Measurements from ENCODE around the gene C5AR2.
"Not testable (repeated sequence)": the region's sequence is repeated elsewhere in the genome, so short reads cannot be mapped to it uniquely, and the experiment has no call there.

The C5AR2 gene

DNA sequence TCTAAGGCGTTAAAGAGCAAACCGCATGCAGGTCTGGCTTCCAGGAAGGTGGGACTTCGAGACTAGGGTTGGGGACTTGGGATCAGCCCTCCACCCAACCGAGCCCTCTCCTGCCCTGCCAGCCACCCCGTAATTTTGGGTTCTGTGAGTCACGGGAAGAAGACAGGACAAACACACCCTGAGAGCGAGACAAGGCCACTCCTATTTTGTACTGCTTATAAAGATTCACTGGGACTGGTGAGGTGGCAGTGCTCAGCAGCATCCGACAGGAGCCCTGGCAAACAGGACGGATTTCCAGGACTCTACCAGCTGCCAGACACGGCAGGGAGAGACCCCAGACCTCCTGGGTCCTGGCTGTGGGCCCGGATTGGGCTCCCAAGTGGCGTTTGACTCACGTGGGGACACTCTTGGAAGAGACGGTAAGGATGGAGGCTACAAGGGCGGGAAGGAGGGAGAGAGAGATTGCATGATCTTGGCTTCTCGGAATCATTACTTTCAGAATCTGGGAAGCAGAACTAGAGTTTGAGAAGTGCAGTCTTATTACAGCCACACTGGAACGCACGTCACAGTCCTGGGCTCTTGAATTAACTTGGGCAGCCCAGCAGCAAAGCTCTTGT, at the start of gene C5AR2:
TSS of gene C5AR2 (plus strand) at position 245 of the 617 bp plus-strand sequence. CDS start 8,625 bp downstream, outside the sequence.
- no peak for DNase-seq

DNA sequence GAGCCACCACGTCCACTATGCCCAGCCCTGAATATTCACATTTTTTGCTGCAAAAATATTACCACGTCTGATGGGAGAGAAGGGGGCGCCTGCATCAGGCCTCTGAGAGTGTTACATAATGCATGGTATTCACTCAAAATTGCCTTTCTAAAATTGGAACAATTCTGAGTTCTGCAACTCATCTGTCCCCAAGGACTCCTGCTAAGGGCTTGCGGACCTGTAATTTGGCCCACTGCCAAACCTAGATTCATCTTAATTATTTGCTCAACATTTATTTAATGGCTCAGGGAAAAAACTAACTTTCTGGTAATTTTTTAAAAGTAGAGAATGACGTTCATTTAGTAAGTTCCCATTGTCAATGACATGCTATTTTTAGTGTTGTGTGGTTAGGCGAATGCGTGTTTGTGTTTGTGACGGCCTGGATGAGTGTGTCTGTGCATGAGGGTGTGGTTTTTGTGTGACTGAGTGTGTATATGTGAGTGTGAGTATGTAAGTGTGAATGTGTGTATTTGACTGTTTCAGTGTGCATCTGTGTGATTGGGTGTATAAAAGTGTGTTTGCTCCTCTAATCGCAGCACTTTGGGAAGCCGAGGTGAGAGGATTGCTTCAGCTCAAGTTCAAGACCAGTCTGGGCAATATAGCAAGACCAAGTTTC, 48.4 kb upstream of the C5AR2 start:
- no peak for DNase-seq

DNA sequence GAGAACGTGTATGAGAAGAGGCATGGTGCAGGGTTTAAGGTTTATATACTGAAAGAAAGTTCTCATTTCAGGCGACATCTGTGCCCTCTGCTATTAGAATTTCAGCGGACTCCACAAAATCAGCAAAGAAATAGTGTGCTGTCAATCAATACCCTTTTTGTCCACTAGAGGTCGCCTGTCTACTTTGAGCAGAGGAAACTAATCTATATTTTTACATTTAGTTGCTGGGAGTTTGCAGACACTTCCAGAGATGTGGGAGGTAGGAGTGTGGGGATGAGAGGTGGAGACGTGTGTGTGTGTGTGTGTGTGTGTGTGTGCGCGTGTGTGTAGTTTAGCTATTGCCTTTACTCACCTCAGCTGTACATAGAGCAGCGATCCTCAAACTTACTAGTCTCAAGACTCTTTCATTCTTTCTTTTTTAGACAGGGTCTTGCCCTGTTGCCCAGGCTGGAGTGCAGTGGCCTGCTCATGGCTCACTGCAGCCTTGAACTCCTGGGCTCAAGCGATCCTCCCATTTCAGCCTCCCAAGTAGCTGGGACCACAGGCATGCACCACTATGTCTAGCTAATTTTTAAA, 47.6 kb upstream of the C5AR2 start:
- DNase-seq: peak; percentile 18

DNA sequence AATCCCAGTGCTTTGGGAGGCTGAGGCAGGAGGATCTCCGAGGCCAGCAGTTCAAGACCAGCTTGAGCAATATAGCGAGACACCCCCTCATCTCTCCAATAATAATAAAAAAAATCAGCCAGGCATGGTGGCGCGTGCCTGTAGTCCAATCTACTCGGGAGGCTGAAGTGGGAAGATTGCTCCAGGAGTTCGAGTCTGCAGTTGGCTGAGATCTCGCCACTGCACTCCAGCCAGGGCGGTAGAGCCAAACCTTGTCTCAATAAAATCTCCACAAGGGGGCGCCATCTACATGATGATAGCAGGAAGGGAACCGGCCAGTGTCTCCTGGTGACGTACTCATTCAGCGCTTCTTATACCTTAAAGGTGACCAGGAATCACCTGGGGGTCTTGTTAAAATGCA, 35.9 kb upstream of the C5AR2 start:
- DNase-seq: peak; percentile 64

DNA sequence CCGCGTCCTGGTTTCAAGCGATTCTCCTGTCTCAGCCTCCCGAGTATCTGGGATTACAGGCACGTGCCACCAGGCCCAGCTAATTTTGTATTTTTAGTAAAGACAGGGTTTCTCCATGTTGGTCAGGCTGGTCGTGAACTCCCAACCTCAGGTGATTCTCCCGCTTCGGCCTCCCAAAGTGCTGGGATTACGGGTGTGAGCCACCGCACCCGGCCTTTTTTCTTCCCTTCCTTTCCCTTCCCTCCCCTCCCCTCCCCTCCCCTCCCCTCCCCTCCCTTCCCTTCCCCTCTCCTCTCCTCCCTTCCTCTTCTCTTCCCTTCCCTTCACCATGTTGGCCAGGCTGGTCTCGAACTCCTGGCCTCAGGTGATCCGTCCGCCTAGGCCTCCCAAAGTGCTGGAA, 31.1 kb upstream of the C5AR2 start:
- not testable (repeated sequence) for DNase-seq

DNA sequence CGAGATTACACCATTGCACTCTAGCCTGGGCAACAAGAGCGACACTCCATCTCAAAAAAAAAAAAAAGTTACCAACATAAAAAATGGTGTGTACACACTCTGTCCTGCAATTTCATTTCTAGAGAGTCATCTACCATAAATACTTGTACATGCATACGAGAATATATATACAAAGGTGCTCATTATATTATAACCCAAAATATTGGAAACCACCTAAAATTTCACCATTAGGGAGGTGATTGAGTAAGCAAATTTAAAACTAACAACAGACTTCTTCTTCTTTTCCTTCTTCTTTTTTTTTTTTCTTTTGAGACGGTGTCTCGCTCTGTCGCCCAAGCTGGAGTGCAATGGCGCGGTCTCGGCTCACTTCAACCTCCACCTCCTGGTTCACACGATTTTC, 29.7 kb upstream of the C5AR2 start:
- no peak for DNase-seq

DNA sequence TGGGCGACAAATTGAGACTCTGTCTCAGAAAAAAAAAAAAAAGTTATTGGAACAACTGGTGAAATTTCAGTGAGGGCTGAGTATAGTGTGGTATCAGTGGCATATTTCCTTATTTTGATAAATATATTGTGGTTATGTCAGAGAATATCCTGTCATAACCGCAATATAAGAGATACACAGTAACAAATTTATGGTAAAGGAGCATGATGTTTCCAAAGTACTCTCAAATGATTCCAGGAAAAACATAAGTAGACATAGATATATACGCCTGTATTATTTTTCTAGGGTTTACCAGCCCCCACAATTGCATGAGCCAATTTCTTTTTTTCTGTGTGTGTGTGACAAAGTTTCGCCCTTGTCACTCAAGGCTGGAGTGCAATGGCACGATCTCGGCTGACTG, 28.0 kb upstream of the C5AR2 start:
- DNase-seq: no peak

DNA sequence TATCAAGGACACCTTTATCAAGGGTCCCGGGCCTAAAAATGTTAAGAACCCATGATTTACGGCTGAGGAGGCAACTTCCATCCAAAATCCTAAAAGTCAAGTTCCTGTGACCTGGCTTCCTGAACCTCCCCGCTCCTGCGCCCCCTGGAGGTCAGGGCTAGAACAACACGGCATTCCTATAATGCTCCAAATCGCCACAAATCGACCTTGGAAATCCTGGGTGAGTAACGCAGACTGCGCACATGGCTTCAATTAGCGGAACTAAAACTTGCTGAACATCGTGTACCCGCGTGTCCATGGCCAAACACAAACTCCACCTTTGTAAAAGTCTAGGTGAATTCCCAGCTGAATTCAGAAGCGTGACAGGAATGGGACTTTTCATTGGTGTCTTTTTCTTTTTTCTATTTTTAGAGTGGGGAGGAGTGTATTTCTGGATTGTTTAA, 26.6 kb upstream of the C5AR2 start:
- peak; percentile 1 for DNase-seq

DNA sequence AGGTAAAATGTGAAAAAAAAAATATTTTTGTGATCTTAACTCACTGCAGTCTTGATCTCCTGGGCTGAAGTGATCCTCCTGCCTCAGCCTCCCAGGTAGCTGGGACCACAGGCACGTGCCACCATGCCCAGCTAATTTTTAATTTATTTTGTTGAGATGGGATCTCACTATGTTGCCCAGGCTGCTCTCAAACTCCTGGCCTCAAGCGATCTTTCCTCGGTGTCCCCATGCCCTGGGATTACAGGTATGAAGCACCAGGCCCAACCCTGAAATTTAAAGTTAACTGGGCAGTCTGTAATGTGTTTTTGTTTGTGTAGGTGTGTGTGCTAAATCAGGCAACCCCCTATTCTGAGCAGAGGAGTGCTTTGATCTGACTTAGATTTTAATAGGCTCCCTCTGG, 25.7 kb upstream of the C5AR2 start:
- DNase-seq: no peak

DNA sequence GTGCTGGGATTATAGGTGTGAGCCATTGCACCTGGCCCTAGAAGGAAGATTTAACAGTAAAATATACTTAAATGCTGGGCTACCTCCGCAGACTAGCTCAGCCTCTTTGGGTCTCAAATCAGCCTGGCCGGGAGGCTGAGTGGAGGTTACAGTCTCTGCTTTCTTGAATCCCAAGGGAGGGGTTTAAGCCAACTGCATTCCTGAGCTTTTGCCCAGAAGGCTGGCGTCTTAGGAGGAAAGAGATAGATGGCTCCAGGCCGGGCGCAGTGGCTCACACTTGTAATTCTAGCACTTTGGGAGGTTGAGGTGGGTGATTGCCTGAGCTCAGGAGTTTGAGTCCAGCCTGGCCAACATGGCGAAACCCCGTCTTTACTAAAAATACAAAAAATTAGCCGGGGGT, 22.9 kb upstream of the C5AR2 start:
- DNase-seq: no peak

DNA sequence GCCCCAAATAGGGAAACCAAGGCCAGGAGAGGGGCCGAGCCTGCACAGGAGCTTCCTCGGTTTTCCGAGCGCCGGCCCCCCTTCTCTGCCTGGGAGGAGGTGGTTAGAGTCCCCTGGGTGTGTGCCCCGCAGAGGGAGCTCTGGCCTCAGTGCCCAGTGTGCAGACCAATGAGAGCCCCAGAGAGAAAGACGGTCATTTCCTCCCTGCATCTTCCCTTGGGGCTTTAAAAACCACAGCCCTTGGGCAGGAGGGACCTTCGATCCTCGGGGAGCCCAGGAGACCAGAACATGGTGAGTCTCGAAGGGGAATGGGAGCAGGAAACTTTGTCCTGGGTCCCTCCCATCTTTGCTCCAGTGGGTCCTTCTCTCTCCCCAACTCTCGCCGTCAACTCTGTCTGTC, 22.4 kb upstream of the C5AR2 start, which contains the start of gene C5AR1:
TSS of gene C5AR1 (plus strand) at position 254 of the 400 bp plus-strand sequence. CDS start at position 289, 35 bp downstream.
- DNase-seq: no peak

DNA sequence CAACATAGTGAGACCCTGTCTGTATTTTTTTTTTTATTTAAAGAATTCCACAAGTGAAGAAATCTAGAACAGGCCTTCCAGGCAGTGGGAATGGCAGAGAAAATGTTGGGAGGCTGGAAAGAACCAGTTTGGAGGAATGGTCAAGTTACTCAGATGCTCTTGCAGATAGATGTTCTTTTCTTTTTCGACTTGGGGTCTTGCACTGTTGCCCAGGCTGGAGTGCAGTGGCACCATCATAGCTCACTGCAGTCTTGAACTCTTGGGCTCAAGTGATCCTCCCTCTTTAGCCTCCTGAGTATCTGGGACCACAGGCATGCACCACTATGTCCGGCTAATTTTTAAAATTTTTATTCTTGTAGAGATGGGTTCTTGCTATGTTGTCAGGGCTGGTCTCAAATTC, 21.7 kb upstream of the C5AR2 start:
- DNase-seq: no peak

DNA sequence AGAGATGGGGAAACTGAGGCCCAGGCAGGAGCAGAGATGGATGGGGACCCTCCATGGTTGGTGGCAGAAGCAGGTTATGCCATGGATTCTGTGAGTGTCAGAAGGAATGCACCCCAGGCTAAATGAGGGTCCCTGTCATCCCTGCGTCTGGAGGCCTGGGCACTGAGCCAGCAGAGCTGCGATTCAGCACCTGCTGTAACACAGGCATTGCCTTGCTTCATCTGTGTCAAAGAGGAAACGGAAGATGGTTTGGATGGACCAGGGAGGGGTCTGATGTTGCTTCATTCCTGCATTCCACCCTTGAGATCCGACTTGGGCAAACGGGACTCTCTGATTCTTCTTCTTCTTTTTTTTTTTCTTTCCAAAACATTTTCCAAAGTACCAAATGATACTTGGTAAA, 21.2 kb upstream of the C5AR2 start:
- DNase-seq: peak; percentile 7

DNA sequence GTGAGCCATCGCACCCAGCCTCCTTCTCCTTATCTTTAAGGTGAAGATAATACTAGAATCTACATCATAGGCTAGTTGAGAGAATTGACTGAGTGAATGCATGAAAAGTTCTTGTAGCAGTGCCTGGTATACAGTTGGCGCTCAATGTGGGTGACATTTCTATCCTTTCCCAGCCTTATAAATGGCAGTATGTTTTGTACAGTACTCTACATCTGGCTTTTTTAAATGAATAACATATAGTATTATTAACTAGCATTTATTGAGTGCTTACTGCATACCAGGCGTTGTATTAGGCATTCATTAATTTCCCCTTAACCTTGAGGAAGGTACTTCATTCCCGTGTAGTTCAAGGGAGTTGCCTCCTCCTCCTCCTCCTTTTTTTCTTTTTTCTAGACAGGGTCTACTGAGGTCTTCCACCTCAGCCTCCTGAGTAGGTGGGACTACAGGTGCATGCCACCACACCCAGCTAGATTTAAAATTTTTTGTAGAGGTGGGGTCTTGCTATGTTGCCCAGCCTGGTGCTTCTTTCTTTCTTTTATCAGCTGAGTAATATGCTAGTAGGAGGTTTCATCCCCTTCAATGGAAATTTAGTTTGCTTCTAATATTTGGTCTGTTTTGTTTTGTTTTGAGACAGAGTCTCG, 19.5 kb upstream of the C5AR2 start:
- DNase-seq: no peak

DNA sequence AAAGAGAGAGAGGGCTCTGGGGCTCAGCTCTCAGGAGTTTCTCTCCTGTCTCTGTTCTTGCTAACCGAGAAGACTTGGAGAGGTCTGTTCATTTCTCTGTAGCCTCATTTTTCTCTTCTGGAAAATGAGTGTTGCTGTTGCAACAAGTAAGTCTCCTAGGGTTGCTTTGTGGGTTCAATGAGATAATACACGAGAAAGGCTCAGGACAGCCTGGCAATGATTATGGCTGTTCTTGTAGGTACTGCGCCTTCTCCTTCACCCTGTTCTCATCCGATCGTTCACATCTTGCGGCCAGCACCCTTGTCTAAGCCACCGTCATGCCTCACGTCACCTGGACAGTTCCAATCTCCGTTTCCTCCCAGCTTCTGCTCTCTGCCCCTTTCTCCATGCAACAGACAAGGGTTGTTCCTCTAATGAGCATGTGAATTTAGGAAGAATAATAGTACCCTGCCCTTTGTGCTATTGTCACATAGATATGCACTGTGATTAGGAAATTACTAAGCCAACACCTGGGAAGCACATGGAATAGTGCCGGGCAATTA, 18.1 kb upstream of the C5AR2 start:
- DNase-seq: no peak

DNA sequence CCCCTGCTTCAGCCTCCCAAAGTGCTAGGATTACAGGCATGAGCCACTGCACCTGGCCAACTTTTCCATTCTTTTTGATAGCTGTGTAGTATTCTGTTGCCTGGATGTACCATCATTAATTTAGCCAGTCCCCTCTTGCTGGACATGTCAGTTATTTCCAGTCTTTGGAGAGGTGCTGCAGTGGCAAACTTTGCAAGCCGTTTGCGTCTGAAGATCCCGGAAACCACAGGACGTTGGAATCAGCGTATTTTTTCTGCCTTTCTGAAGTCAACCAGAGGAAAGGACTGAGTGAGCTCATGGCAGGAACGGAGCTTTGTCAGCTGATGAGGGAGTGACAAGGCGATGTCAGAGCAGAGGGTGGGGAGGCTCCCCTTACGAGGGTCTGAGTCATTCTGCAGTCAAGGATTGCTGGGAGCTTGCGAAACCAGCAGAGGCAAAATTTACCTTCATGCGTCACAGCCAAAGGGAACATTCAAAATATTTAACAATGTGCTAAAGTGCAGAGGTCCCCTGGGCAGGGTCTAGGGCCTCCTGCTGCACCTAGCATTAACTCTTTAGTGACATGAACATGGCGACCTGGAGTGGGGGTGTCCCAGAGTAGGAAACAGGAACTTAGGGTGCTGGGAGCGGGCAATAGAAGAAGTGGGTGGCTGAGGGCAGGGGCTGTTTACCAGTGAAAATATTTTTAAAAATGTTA, 16.7 kb upstream of the C5AR2 start:
- DNase-seq: peak; percentile 2

DNA sequence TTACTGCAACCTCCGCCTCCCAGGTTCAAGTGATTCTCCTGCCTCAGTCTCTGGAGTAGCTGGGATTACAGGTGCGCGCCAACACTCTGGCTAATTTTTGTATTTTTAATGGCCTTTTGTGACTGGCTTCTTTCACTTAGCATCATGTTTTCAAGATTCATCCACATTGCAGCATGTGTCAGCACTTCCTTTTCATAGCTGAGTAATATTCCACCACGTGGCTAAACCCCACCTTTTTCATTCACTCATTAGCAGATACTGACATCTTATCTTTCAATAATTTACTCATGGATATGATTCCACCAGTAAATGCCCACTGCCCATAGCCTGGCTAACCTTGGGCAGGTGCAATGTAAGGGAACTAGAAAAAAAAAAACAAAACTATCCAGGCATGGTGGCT, 15.5 kb upstream of the C5AR2 start:
- no peak for DNase-seq

DNA sequence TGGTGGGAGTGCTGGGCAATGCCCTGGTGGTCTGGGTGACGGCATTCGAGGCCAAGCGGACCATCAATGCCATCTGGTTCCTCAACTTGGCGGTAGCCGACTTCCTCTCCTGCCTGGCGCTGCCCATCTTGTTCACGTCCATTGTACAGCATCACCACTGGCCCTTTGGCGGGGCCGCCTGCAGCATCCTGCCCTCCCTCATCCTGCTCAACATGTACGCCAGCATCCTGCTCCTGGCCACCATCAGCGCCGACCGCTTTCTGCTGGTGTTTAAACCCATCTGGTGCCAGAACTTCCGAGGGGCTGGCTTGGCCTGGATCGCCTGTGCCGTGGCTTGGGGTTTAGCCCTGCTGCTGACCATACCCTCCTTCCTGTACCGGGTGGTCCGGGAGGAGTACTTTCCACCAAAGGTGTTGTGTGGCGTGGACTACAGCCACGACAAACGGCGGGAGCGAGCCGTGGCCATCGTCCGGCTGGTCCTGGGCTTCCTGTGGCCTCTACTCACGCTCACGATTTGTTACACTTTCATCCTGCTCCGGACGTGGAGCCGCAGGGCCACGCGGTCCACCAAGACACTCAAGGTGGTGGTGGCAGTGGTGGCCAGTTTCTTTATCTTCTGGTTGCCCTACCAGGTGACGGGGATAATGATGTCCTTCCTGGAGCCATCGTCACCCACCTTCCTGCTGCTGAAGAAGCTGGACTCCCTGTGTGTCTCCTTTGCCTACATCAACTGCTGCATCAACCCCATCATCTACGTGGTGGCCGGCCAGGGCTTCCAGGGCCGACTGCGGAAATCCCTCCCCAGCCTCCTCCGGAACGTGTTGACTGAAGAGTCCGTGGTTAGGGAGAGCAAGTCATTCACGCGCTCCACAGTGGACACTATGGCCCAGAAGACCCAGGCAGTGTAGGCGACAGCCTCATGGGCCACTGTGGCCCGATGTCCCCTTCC, 11.8 kb upstream of the C5AR2 start:
- no peak for DNase-seq

DNA sequence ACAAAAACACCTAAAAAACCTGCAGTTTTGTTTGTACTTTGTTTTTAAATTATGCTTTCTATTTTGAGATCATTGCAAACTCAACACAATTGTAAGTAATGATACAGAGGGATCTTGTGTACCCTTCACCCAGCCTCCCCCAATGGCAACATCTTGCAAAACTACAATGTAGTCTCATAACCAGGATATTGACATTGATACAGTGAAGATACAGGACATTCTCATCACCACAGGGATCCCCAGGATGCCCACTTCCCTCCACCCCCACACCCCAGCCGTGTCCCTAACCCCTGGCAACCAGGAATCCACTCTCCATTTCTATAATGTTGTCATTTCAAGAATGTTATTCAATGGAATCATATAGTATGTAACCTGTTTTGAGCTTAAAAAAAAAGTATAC, 10.3 kb upstream of the C5AR2 start:
- DNase-seq: no peak

DNA sequence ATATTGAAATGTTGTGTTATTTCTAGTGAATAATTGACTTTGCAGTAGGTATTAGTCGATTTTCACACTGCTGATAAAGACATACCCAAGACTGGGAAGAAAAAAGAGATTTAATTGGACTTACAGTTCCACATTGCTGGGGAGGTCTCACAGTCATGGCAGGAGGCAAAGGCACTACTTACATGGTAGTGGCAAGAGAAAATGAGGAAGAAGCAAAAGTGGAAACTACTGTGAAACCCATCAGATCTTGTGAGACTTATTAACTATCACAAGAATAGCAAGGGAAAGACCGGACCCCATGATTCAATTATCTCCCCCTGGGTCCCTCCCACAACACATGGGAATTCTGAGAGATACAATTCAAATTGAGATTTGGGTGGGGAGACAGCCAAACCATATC, 9.9 kb upstream of the C5AR2 start:
- DNase-seq: no peak

DNA sequence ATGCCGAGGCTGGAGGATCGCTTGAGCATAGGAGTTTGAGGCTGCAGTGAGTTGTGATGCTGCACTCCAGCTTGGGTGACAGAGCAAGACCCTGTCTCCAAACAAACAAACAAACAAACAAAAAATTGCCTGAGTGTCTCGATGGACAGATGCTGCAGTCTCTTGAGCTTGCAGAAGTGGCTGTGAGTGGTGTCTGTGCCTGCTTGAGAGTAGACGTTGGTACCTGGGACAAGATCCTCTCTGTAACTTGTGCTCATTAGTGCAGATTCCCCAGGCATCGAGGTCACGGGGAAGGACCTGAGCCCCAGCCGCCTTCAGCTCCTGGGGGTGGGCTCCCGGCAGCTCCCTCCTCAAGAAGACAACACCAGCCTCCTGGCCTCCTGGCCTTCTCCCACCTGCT, 8.6 kb upstream of the C5AR2 start:
- DNase-seq: no peak

DNA sequence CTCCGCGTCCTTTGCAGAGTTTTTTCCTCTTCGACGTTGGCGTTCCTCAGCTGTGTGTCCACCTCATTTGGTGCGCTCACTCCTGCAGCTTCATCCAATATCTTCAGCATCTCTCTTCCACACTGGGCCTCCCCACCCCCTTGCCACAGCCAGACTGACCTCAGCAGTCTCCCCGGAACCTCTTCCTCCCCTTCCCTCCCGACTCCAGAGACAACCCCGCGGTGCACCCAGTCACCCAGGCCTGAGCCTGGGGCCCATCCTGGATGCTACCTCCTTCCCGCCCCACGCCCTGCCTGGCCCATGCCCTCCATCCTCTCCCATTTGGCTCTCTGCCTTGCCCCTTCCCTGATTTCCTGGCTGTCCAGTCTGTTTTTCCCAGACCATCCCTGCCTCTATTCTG, 8.1 kb upstream of the C5AR2 start:
- DNase-seq: no peak
